ENCODE measurements around the gene TMEM52. TPM values are rescaled to one million over a fixed set of nuclear protein-coding genes. Genes with fewer than 3 reads are reported as not detected.
A peak's percentile ranks its signal among the peaks of the same experiment; 100 is the strongest.

TMEM52 gene
- total RNA-seq, 3 donors from 2014 or later (not counting 1 experiment from before 2014, with no cell fraction given), result 0.41 TPM; not detected in 2

- ATAC-seq (no peak), DNase-seq (no peak)
- H3K4me1 Mint-ChIP-seq, result peaks cover 25 to 34% of the 10 kb centered on the region in 2 donors
- TF ChIP-seq CTCF (IDR thresholded peaks at IDR 0.05), result no peak
- H3K27ac Mint-ChIP-seq, result peak overlapping the region in 1 of 2 donors; percentile 96
- H3K27me3 ChIP-seq (ENCODE audit: control insufficient read depth, insufficient read depth, low read length), result no peaks in the 10 kb centered on the region
- H3K4me3 Mint-ChIP-seq, result no peak overlapping the region
- intact Hi-C loops (cut with micrococcal nuclease), result no loop called here
- WGBS (ENCODE audit: insufficient coverage), result 96% methylated on average over 19 of the region's 19 CpGs
- H3K4me3 ChIP-seq (ENCODE audit: low read length), result no peak overlapping the region
- H3K36me3 ChIP-seq (ENCODE audit: control insufficient read depth, insufficient read depth, low read length), result no peaks in the 10 kb centered on the region
- no peak overlapping the region for H3K27ac ChIP-seq (ENCODE audit: low read length)
- no peaks in the 10 kb centered on the region for H3K9me3 ChIP-seq (ENCODE audit: control insufficient read depth, insufficient read depth, low read length)
- H3K9me3 Mint-ChIP-seq, result no peaks in the 10 kb centered on the region
- peaks cover 41% of the 10 kb centered on the region for H3K4me1 ChIP-seq (ENCODE audit: control insufficient read depth, insufficient read depth, low read length)
- no peaks in the 10 kb centered on the region for H3K36me3 Mint-ChIP-seq
- H3K27me3 Mint-ChIP-seq (ENCODE audit: low read depth in 2 of 2), result no peaks in the 10 kb centered on the region
Measured at GRCh38 chr1:1893291-1893985, 25.6 kb downstream of the TMEM52 start.

- H3K27me3 ChIP-seq (ENCODE audit: control insufficient read depth, insufficient read depth, low read length), result no peaks in the 10 kb centered on the region
- no peak overlapping the region for H3K4me3 ChIP-seq (ENCODE audit: low read length)
- TF ChIP-seq CTCF (IDR thresholded peaks at IDR 0.05), result no peak
- H3K27me3 Mint-ChIP-seq (ENCODE audit: low read depth in 2 of 2), result no peaks in the 10 kb centered on the region
- H3K4me1 Mint-ChIP-seq, result peaks cover 32 to 41% of the 10 kb centered on the region in 2 donors
- 94% methylated on average over 6 of the region's 7 CpGs for WGBS (ENCODE audit: insufficient coverage)
- DNase-seq (no peak), ATAC-seq (no peak)
- intact Hi-C loops (cut with micrococcal nuclease), result no loop called here
- H3K9me3 ChIP-seq (ENCODE audit: control insufficient read depth, insufficient read depth, low read length), result no peaks in the 10 kb centered on the region
- no peaks in the 10 kb centered on the region for H3K36me3 ChIP-seq (ENCODE audit: control insufficient read depth, insufficient read depth, low read length)
- H3K36me3 Mint-ChIP-seq, result no peaks in the 10 kb centered on the region
- peak overlapping the region; percentile 87 to 96 for H3K27ac Mint-ChIP-seq
- H3K27ac ChIP-seq (ENCODE audit: low read length), result peak overlapping the region; percentile 93
- peaks cover 48% of the 10 kb centered on the region for H3K4me1 ChIP-seq (ENCODE audit: control insufficient read depth, insufficient read depth, low read length)
- peak overlapping the region; percentile 91 for H3K4me3 Mint-ChIP-seq
- H3K9me3 Mint-ChIP-seq, result no peaks in the 10 kb centered on the region
Measured at GRCh38 chr1:1892763-1893120, 26.3 kb downstream of the TMEM52 start.

GRCh38 chr1:1892079-1892762 lies 26.9 kb downstream of the TMEM52 start:
- no peaks in the 10 kb centered on the region for H3K9me3 ChIP-seq (ENCODE audit: control insufficient read depth, insufficient read depth, low read length)
- peak overlapping the region; percentile 91 for H3K4me3 Mint-ChIP-seq
- WGBS (ENCODE audit: insufficient coverage), result 37% methylated on average over 21 of the region's 21 CpGs
- no peaks in the 10 kb centered on the region for H3K9me3 Mint-ChIP-seq
- H3K27me3 ChIP-seq (ENCODE audit: control insufficient read depth, insufficient read depth, low read length), result no peaks in the 10 kb centered on the region
- DNase-seq (peak in 1 of 2 donors; percentile 54), ATAC-seq (no peak)
- no peak for TF ChIP-seq CTCF (IDR thresholded peaks at IDR 0.05)
- intact Hi-C loops (cut with micrococcal nuclease), result no loop called here
- H3K27ac Mint-ChIP-seq, result peak overlapping the region; percentile 87 to 96
- no peaks in the 10 kb centered on the region for H3K36me3 Mint-ChIP-seq
- H3K4me1 Mint-ChIP-seq, result peaks cover 35 to 46% of the 10 kb centered on the region in 2 donors
- peak overlapping the region; percentile 93 for H3K27ac ChIP-seq (ENCODE audit: low read length)
- no peaks in the 10 kb centered on the region for H3K27me3 Mint-ChIP-seq (ENCODE audit: low read depth in 2 of 2)
- H3K4me1 ChIP-seq (ENCODE audit: control insufficient read depth, insufficient read depth, low read length), result peaks cover 52% of the 10 kb centered on the region
- no peaks in the 10 kb centered on the region for H3K36me3 ChIP-seq (ENCODE audit: control insufficient read depth, insufficient read depth, low read length)
- H3K4me3 ChIP-seq (ENCODE audit: low read length), result peak overlapping the region; percentile 50

Data from natural killer cell (primary cell).